Bronchial epithelial cell (primary cell): Measurements from ENCODE around the gene NEXMIF. TPM values are rescaled to one million over a fixed set of nuclear protein-coding genes. Genes with fewer than 3 reads are reported as not detected.
"Not testable (repeated sequence)": the region's sequence is repeated elsewhere in the genome, so short reads cannot be mapped to it uniquely, and the experiment has no call there.

Experiments
- DNase-seq: peaks from one replicate; pipeline ENCODE4 v3.0.0-alpha.2; 2010; ENCODE audit warnings: low read depth
- FAIRE-seq: peaks from 2 replicates; lab custom pipeline; 2011; peaks lifted over from hg19 to GRCh38; lab: Jason Lieb, UNC
- H3K27me3 ChIP-seq: 2 replicates; pipeline ENCODE4 v1.5.1; 2011; ENCODE audit warnings: low read length; ENCODE audit not compliant: control insufficient read depth, insufficient read depth
- H3K36me3 ChIP-seq: 2 replicates; pipeline ENCODE4 v1.5.1; 2011; ENCODE audit warnings: low read length; ENCODE audit not compliant: control insufficient read depth, insufficient read depth
- H3K4me3 ChIP-seq: 2 replicates; pipeline ENCODE4 v1.5.1; 2011; ENCODE audit warnings: mild to moderate bottlenecking, low read depth, low read length, control low read depth
- total RNA-seq: library from RNA; depleted of rRNA; stranded (reverse); fragments of >200 nt; gene quantifications from 2 replicates; pipeline ENCODE4 v1.2.1, GENCODE V29; 2014
- TF ChIP-seq, protein P1 (sequence below): IDR thresholded peaks from 2 replicates; pipeline ENCODE4 v1.5.1; 2011; ENCODE audit warnings: mild to moderate bottlenecking, moderate library complexity, low read length, control low read depth, inconsistent platforms; ENCODE audit not compliant: insufficient read depth, severe bottlenecking

NEXMIF gene
- total RNA-seq, 1 donor from 2014 or later, result under 0.01 TPM

DNA sequence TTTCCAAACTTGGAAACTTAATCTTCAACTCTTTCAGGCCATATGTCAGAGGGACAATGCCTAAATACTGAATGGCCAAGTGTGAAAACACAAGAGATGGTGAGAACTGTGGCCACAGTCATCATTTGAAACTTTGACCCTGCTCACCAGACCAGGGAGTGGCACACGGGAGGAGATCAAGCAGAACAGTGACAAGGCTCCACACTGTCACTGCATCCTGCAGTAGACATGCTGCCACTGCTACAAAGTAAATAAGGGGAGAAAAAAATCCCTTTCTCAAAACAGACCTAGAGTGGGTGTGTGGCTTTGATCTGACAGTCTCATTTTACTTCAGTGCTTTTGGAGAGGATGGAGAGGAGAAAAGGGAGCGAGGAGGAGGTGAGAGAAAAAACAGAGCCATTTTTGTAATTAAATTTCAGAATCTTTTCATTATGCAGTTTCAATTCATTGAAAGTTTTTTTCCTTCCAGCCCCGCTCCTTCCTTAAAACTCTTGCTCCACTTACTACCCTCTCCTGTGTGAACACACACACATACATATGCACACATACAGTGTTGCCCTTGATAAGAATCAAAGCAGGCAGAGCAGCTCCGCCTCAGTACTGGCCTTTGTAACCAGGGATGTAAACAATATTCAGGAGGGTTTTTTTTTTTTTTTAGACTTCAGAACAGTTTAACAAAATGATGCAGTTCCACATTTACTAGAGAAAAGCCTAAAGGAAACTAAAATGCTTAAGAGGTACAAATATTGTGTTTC lies 34.4 kb downstream of the NEXMIF start:
- H3K27me3 ChIP-seq, result no peaks in the 10 kb centered on the region
- TF ChIP-seq, protein P1, sequence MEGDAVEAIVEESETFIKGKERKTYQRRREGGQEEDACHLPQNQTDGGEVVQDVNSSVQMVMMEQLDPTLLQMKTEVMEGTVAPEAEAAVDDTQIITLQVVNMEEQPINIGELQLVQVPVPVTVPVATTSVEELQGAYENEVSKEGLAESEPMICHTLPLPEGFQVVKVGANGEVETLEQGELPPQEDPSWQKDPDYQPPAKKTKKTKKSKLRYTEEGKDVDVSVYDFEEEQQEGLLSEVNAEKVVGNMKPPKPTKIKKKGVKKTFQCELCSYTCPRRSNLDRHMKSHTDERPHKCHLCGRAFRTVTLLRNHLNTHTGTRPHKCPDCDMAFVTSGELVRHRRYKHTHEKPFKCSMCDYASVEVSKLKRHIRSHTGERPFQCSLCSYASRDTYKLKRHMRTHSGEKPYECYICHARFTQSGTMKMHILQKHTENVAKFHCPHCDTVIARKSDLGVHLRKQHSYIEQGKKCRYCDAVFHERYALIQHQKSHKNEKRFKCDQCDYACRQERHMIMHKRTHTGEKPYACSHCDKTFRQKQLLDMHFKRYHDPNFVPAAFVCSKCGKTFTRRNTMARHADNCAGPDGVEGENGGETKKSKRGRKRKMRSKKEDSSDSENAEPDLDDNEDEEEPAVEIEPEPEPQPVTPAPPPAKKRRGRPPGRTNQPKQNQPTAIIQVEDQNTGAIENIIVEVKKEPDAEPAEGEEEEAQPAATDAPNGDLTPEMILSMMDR, result no peak
- FAIRE-seq (no peak), DNase-seq (no peak)
- no peaks in the 10 kb centered on the region for H3K36me3 ChIP-seq
- H3K4me3 ChIP-seq, result no peak overlapping the region

DNA sequence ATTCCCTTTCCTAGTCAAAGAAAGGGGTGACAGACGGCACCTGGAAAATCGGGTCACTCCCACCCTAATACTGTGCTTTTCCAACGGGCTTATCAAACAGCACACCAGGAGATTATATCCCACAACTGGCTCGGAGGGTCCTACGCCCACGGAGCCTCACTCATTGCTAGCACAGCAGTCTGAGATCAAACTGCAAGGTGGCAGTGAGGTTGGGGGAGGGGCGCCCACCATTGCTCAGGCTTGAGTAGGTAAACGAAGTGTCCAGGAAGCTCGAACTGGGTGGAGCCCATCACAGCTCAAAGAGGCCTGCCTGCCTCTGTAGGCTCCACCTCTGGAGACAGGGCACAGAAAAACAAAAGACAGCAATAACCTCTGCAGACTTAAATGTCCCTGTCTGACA lies 42.9 kb downstream of the NEXMIF start:
- not testable (repeated sequence) for H3K36me3 ChIP-seq, FAIRE-seq, DNase-seq, H3K4me3 ChIP-seq, H3K27me3 ChIP-seq

DNA sequence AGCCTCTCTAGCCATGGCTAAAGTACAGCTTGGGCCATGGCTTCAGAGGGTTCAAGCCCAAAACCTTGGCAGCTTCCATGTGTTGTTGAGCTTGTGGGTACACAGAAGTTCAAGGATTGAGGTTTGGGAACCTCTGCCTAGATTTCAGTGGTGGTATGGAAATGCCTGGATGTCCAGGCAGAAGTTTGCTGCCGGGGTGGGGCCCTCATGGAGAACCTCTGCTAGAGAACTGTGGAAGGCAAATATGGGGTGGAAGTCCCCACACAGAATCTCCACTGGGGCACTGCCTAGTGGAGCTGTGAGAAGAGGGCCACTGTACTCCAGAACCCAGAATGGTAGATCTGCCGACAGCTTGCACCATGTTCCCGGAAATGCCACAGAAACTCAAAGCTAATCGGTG lies 59.5 kb downstream of the NEXMIF start:
- Histone ChIP-seq H3K4me3 (no peak overlapping the region), H3K27me3 (no peaks in the 10 kb centered on the region), H3K36me3 (no peaks in the 10 kb centered on the region)
- DNase-seq (no peak), FAIRE-seq (no peak)
- TF ChIP-seq, protein P1, result no peak

DNA sequence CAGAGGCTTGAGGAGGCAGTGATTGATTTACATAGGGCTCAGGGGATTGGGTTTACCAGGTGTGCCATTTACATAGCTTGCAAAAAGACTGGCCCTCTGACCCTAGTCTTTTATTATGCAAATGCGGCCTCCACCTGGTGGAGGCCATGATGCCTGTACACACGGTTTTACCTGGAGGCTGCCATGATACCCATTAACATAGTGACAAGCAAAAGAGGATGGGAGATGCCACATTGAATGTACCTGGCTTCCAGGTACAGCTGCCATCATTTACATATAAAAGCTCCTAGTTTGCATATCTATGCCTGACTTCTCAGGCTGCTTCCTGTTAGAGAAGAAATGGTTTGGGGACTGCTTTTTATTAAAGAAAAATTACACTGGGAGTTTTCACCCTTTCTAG lies 72.0 kb downstream of the NEXMIF start:
- Histone ChIP-seq H3K27me3 (no peaks in the 10 kb centered on the region), H3K4me3 (no peak overlapping the region), H3K36me3 (no peaks in the 10 kb centered on the region)
- TF ChIP-seq, protein P1, result no peak
- FAIRE-seq (no peak), DNase-seq (no peak)

DNA sequence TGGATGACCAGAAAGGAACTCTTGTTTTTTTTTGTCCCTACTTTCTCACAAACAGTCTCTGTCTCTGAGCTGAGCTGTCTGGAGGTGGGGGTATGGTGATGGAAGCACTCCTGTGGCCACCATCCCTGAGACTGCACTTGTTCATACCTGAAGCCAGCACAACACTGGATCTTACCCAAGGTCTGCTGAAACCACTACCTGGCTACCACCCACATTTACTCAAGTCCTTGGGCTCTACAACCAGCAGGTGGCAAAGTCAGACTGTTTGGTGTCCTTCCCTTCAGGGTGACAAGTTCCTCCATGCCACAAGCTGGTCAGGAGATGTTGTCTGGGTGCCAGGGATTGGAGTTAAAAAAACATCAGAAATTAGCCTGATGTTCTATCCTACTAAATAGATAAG lies 89.7 kb downstream of the NEXMIF start:
- Histone ChIP-seq H3K27me3 (no peaks in the 10 kb centered on the region), H3K36me3 (no peaks in the 10 kb centered on the region), H3K4me3 (no peak overlapping the region)
- FAIRE-seq (no peak), DNase-seq (no peak)
- TF ChIP-seq, protein P1, result no peak

DNA sequence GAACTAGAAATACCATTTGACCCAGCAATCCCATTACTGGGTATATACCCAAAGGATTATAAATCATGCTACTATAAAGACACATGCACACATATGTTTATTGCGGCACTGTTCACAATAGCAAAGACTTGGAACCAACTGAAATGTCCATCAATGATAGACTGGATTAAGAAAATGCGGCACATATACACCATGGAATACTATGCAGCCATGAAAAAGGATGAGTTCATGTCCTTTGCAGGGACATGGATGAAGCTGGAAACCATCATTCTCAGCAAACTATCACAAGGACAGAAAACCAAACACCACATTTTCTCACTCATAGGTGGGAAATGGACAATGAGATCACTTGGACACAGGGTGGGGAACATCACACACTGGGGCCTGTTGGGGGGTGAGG lies 105.5 kb downstream of the NEXMIF start:
- not testable (repeated sequence) for FAIRE-seq, DNase-seq, H3K27me3 ChIP-seq, H3K4me3 ChIP-seq, H3K36me3 ChIP-seq

DNA sequence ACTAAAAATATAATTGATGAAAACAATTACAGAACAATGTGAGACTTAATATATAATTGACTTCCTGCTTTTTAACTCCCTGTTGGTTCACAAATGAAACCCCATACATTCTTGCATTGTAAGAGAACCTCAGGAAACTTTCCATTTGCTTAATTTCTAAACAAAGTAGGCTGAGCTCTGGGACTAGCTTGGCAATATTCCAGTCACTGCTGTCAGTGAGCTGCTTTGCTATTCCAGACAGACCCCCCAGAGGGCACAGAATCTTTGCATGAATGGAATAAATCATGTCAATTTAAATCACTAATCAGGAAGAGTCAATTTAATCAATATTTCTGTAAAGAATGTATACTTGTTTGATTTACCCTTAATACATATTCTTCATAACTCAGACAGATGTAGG lies 110.6 kb downstream of the NEXMIF start:
- Histone ChIP-seq H3K4me3 (no peak overlapping the region), H3K27me3 (no peaks in the 10 kb centered on the region), H3K36me3 (no peaks in the 10 kb centered on the region)
- DNase-seq (no peak), FAIRE-seq (no peak)
- TF ChIP-seq, protein P1, result no peak
